WTC11 (cell line): ENCODE measurements around the gene MDH2. TPM values are rescaled to one million over a fixed set of nuclear protein-coding genes. Genes with fewer than 3 reads are reported as not detected.

ENCODE experiments used
- AFF4 ChIP-seq: sonication (generic); formaldehyde crosslinking; IDR thresholded peaks from 2 replicates; pipeline ENCODE4 v1.8.1; 2023; ENCODE audit warnings: mild to moderate bottlenecking, missing genetic modification reagents, borderline replicate concordance
- AR ChIP-seq: fragments of 250-450 bp; sonication (Bioruptor Pico); IDR thresholded peaks from 2 replicates; pipeline ENCODE4 v1.9.0; 2021; ENCODE audit warnings: mild to moderate bottlenecking
- ATF6 ChIP-seq: sonication (generic); formaldehyde crosslinking; IDR thresholded peaks from 2 replicates; pipeline ENCODE4 v1.8.1; 2023; ENCODE audit warnings: mild to moderate bottlenecking, missing genetic modification reagents
- CREB1 ChIP-seq: sonication (generic); formaldehyde crosslinking; IDR thresholded peaks from 2 replicates; pipeline ENCODE4 v1.8.0; 2023; ENCODE audit warnings: mild to moderate bottlenecking, missing genetic modification reagents
- CREM ChIP-seq: sonication (generic); formaldehyde crosslinking; IDR thresholded peaks from 2 replicates; pipeline ENCODE4 v1.8.1; 2022; ENCODE audit warnings: mild to moderate bottlenecking, missing genetic modification reagents, moderate library complexity
- E2F1 ChIP-seq: sonication (generic); formaldehyde crosslinking; IDR thresholded peaks from 2 replicates; pipeline ENCODE4 v1.8.0; 2022; ENCODE audit warnings: mild to moderate bottlenecking, missing genetic modification reagents
- ELF4 ChIP-seq: sonication (generic); formaldehyde crosslinking; IDR thresholded peaks from 2 replicates; pipeline ENCODE4 v1.8.1; 2022; ENCODE audit warnings: low read depth, mild to moderate bottlenecking, moderate library complexity, missing genetic modification reagents
- ETV6 ChIP-seq: sonication (generic); formaldehyde crosslinking; IDR thresholded peaks from 2 replicates; pipeline ENCODE4 v1.8.1; 2022; ENCODE audit warnings: mild to moderate bottlenecking, missing genetic modification reagents
- GABPB1 ChIP-seq: sonication (generic); formaldehyde crosslinking; IDR thresholded peaks from 2 replicates; pipeline ENCODE4 v1.8.1; 2023; ENCODE audit warnings: mild to moderate bottlenecking, missing genetic modification reagents
- HMGA2 ChIP-seq: fragments of 250-450 bp; sonication (Bioruptor Pico); IDR thresholded peaks from 2 replicates; pipeline ENCODE4 v1.4.0; 2021; ENCODE audit warnings: mild to moderate bottlenecking, moderate library complexity
- HMGXB4 ChIP-seq: sonication (generic); formaldehyde crosslinking; IDR thresholded peaks from 2 replicates; pipeline ENCODE4 v1.8.1; 2023; ENCODE audit warnings: mild to moderate bottlenecking, moderate library complexity, missing genetic modification reagents
- JAZF1 ChIP-seq: fragments of 250-450 bp; sonication (Bioruptor Pico); IDR thresholded peaks from 2 replicates; pipeline ENCODE4 v1.9.0; 2021; ENCODE audit warnings: moderate library complexity, mild to moderate bottlenecking, inconsistent platforms
- MAX ChIP-seq: sonication (generic); formaldehyde crosslinking; IDR thresholded peaks from 2 replicates; pipeline ENCODE4 v1.8.0; 2022; ENCODE audit warnings: mild to moderate bottlenecking, missing genetic modification reagents
- OVOL2 ChIP-seq: fragments of 250-450 bp; sonication (Bioruptor Pico); IDR thresholded peaks from 2 replicates; pipeline ENCODE4 v1.9.0; 2021; ENCODE audit warnings: mild to moderate bottlenecking, borderline replicate concordance
- RELA ChIP-seq: sonication (generic); formaldehyde crosslinking; IDR thresholded peaks from 2 replicates; pipeline ENCODE4 v1.8.1; 2022; ENCODE audit warnings: missing genetic modification reagents, mild to moderate bottlenecking, borderline replicate concordance
- SOX15 ChIP-seq: fragments of 250-450 bp; sonication (Bioruptor Pico); IDR thresholded peaks from 2 replicates; pipeline ENCODE4 v1.9.0; 2021; ENCODE audit warnings: mild to moderate bottlenecking
- TEAD1 ChIP-seq: sonication (generic); formaldehyde crosslinking; IDR thresholded peaks from 2 replicates; pipeline ENCODE4 v1.8.0; 2022; ENCODE audit warnings: mild to moderate bottlenecking, missing genetic modification reagents
- ZBTB43 ChIP-seq: sonication (generic); formaldehyde crosslinking; IDR thresholded peaks from 2 replicates; pipeline ENCODE4 v1.8.1; 2023; ENCODE audit warnings: mild to moderate bottlenecking, missing genetic modification reagents
- ZNF317 ChIP-seq: sonication (generic); formaldehyde crosslinking; IDR thresholded peaks from 2 replicates; pipeline ENCODE4 v1.8.1; 2023; ENCODE audit warnings: low read depth, mild to moderate bottlenecking, moderate library complexity, missing genetic modification reagents, borderline replicate concordance
- ZNF425 ChIP-seq: fragments of 250-450 bp; sonication (Bioruptor Pico); conservative IDR thresholded peaks from 2 replicates; pipeline ENCODE4 v1.9.0; 2021; ENCODE audit warnings: mild to moderate bottlenecking
- total RNA-seq: library from RNA; stranded (reverse); gene quantifications from 3 replicates; pipeline ENCODE4 v1.2.3, GENCODE V29; 2021

MDH2 gene
- total RNA-seq, 1 experiment from 2014 or later = 333 TPM

- no peak for TF ChIP-seq ATF6
- TF ChIP-seq CREB1 (CRISPR knock-in tag) = no peak
- no peak for TF ChIP-seq AR (CRISPR knock-in tag)
- TF ChIP-seq ZNF317 (CRISPR knock-in tag) = 0 out of 2 replicates have a peak, but pooled peaks have one; percentile 6
- TF ChIP-seq ETV6 = peak; percentile 69
- TF ChIP-seq SOX15 (CRISPR knock-in tag) = no peak
- TF ChIP-seq MAX = peak; percentile 96
- no peak for TF ChIP-seq AFF4
- peak; percentile 94 for TF ChIP-seq HMGXB4 (CRISPR knock-in tag)
- TF ChIP-seq ZNF425 (CRISPR knock-in tag) = no peak
- no peak for TF ChIP-seq RELA
- peak; percentile 79 for TF ChIP-seq GABPB1 (CRISPR knock-in tag)
- TF ChIP-seq JAZF1 (CRISPR knock-in tag) = no peak
- TF ChIP-seq ZBTB43 (CRISPR knock-in tag) = peak; percentile 86; the same call in 1 of the 2 replicates
- peak; percentile 83 for TF ChIP-seq CREM (CRISPR knock-in tag)
- no peak for TF ChIP-seq ELF4 (CRISPR knock-in tag)
- TF ChIP-seq E2F1 (CRISPR knock-in tag) = no peak
- TF ChIP-seq HMGA2 (CRISPR knock-in tag) = no peak
- no peak for TF ChIP-seq OVOL2
- peak; percentile 64 for TF ChIP-seq TEAD1 (CRISPR knock-in tag)
Observed at GRCh38 chr7:76047811-76048667, at the start of gene MDH2, which contains the start of gene STYXL1 (continued).
